Neural progenitor cell (in vitro differentiated cells): ENCODE measurements around the gene CRIM1. TPM values are rescaled to one million over a fixed set of nuclear protein-coding genes. Genes with fewer than 3 reads are reported as not detected.

ENCODE experiments used
- DNase-seq: peaks from one replicate; pipeline ENCODE4 v3.0.0-alpha.2; 2016; ENCODE audit warnings: low spot score
- H2AFZ ChIP-seq: fragments of 200-600 bp; sonication (generic); replicated peaks from 2 replicates; pipeline ENCODE4 v1.6.1; 2016; ENCODE audit warnings: antibody characterized with exemption
- H3F3A ChIP-seq: fragments of 200-600 bp; sonication (generic); 2 replicates; pipeline ENCODE4 v1.6.1; 2016; ENCODE audit warnings: antibody characterized with exemption, low read depth
- H3K27ac ChIP-seq: fragments of 200-600 bp; sonication (generic); 2 replicates; pipeline ENCODE4 v1.5.1; 2016; ENCODE audit warnings: mild to moderate bottlenecking
- H3K27me3 ChIP-seq: fragments of 200-600 bp; sonication (generic); 2 replicates; pipeline ENCODE4 v1.6.1; 2016; ENCODE audit warnings: mild to moderate bottlenecking, moderate library complexity
- H3K36me3 ChIP-seq: fragments of 200-600 bp; sonication (generic); 2 replicates; pipeline ENCODE4 v1.5.1; 2016
- H3K4me1 ChIP-seq: fragments of 200-600 bp; sonication (generic); 2 replicates; pipeline ENCODE4 v1.6.1; 2016; ENCODE audit warnings: mixed run types
- H3K4me2 ChIP-seq: fragments of 200-600 bp; sonication (generic); 2 replicates; pipeline ENCODE4 v1.6.1; 2016
- H3K4me3 ChIP-seq: fragments of 200-600 bp; sonication (generic); 2 replicates; pipeline ENCODE4 v1.5.1; 2016
- H3K79me2 ChIP-seq: fragments of 200-600 bp; sonication (generic); 2 replicates; pipeline ENCODE4 v1.6.1; 2016; ENCODE audit warnings: low read depth
- H3K9ac ChIP-seq: fragments of 200-600 bp; sonication (generic); 2 replicates; pipeline ENCODE4 v1.6.1; 2016
- H3K9me3 ChIP-seq: fragments of 200-600 bp; sonication (generic); 2 replicates; pipeline ENCODE4 v1.5.1; 2016; ENCODE audit warnings: low read depth
- H4K20me1 ChIP-seq: fragments of 200-600 bp; sonication (generic); 2 replicates; pipeline ENCODE4 v1.6.1; 2016; ENCODE audit warnings: low read depth
- H3K27ac Mint-ChIP-seq: 3 replicates; pipeline ENCODE4 v1.8.0; 2021; ENCODE audit warnings: mixed read lengths
- H3K27me3 Mint-ChIP-seq: 2 replicates; pipeline ENCODE4 v1.8.0; 2022; ENCODE audit warnings: low read depth, mild to moderate bottlenecking, inconsistent platforms, moderate library complexity, mixed read lengths; ENCODE audit not compliant: insufficient read depth
- H3K36me3 Mint-ChIP-seq: 3 replicates; pipeline ENCODE4 v1.8.0; 2021; ENCODE audit warnings: mixed read lengths
- H3K4me1 Mint-ChIP-seq: 3 replicates; pipeline ENCODE4 v1.8.0; 2021; ENCODE audit warnings: mixed read lengths
- H3K4me3 Mint-ChIP-seq: 3 replicates; pipeline ENCODE4 v1.8.0; 2021; ENCODE audit warnings: mild to moderate bottlenecking, moderate library complexity, mixed read lengths
- H3K9me3 Mint-ChIP-seq: 3 replicates; pipeline ENCODE4 v1.8.0; 2020; ENCODE audit warnings: mixed read lengths
- EZH2 ChIP-seq: fragments of 200-600 bp; sonication (generic); IDR thresholded peaks from 2 replicates; pipeline ENCODE4 v1.6.1; 2017; ENCODE audit warnings: antibody characterized with exemption, mild to moderate bottlenecking, moderate library complexity
- EZH2phosphoT487 ChIP-seq: fragments of 200-600 bp; sonication (generic); IDR thresholded peaks from 2 replicates; pipeline ENCODE4 v1.6.1; 2017; ENCODE audit warnings: antibody characterized with exemption
- total RNA-seq: library from RNA; depleted of rRNA; stranded (reverse); fragments of >200 nt; gene quantifications from 2 replicates; pipeline ENCODE4 v1.2.3, GENCODE V29; 2015; ENCODE audit warnings: low replicate concordance
- TF ChIP-seq, protein P1 (sequence below): fragments of 200-600 bp; sonication (generic); IDR thresholded peaks from 2 replicates; pipeline ENCODE4 v1.5.1; 2017; ENCODE audit warnings: antibody characterized with exemption, mild to moderate bottlenecking

Gene CRIM1
- total RNA-seq, 1 donor from 2014 or later: 4.9 TPM

- H3K4me1 Mint-ChIP-seq: no peaks in the 10 kb centered on the region
- peaks cover 8% of the 10 kb centered on the region for H3K9me3 Mint-ChIP-seq
- no peaks in the 10 kb centered on the region for H3K36me3 Mint-ChIP-seq
- no peak overlapping the region for H3K9ac ChIP-seq
- no peaks in the 10 kb centered on the region for H3K36me3 ChIP-seq
- no peaks in the 10 kb centered on the region for H4K20me1 ChIP-seq
- no peaks in the 10 kb centered on the region for H3K79me2 ChIP-seq
- peak; percentile 65 for DNase-seq
- H3K4me1 ChIP-seq: no peaks in the 10 kb centered on the region
- H3F3A ChIP-seq: no peaks in the 10 kb centered on the region
- H3K9me3 ChIP-seq: no peaks in the 10 kb centered on the region
- H3K27me3 ChIP-seq: no peaks in the 10 kb centered on the region
- no peak overlapping the region for H3K27ac Mint-ChIP-seq
- peak overlapping the region; percentile 67 for H2AFZ ChIP-seq
- no peak overlapping the region for H3K4me3 Mint-ChIP-seq
- H3K4me2 ChIP-seq: no peak overlapping the region
- no peak overlapping the region for H3K27ac ChIP-seq
- TF ChIP-seq, protein P1, sequence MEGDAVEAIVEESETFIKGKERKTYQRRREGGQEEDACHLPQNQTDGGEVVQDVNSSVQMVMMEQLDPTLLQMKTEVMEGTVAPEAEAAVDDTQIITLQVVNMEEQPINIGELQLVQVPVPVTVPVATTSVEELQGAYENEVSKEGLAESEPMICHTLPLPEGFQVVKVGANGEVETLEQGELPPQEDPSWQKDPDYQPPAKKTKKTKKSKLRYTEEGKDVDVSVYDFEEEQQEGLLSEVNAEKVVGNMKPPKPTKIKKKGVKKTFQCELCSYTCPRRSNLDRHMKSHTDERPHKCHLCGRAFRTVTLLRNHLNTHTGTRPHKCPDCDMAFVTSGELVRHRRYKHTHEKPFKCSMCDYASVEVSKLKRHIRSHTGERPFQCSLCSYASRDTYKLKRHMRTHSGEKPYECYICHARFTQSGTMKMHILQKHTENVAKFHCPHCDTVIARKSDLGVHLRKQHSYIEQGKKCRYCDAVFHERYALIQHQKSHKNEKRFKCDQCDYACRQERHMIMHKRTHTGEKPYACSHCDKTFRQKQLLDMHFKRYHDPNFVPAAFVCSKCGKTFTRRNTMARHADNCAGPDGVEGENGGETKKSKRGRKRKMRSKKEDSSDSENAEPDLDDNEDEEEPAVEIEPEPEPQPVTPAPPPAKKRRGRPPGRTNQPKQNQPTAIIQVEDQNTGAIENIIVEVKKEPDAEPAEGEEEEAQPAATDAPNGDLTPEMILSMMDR: peak; percentile 66
- TF ChIP-seq EZH2phosphoT487: no peak
- no peaks in the 10 kb centered on the region for H3K27me3 Mint-ChIP-seq
- H3K4me3 ChIP-seq: no peak overlapping the region
These were observed 33.5 kb upstream of the CRIM1 start for GRCh38 chr2:36322108-36322507.

- Histone ChIP-seq H3K36me3 (no peaks in the 10 kb centered on the region), H4K20me1 (no peaks in the 10 kb centered on the region), H3K27ac (no peak overlapping the region), H3K4me2 (no peak overlapping the region), H3F3A (no peaks in the 10 kb centered on the region), H3K4me1 (no peaks in the 10 kb centered on the region), H3K79me2 (no peaks in the 10 kb centered on the region), H3K4me3 (no peak overlapping the region), H3K9ac (no peak overlapping the region), H2AFZ (no peak overlapping the region), H3K9me3 (no peaks in the 10 kb centered on the region), H3K27me3 (no peaks in the 10 kb centered on the region)
- H3K9me3 Mint-ChIP-seq: peaks cover 8% of the 10 kb centered on the region
- no peaks in the 10 kb centered on the region for H3K36me3 Mint-ChIP-seq
- no peaks in the 10 kb centered on the region for H3K4me1 Mint-ChIP-seq
- H3K27me3 Mint-ChIP-seq: no peaks in the 10 kb centered on the region
- no peak overlapping the region for H3K4me3 Mint-ChIP-seq
- TF ChIP-seq EZH2phosphoT487 (no peak), EZH2 (no peak)
- TF ChIP-seq, protein P1: no peak
- DNase-seq: no peak
- no peak overlapping the region for H3K27ac Mint-ChIP-seq
These were observed 29.3 kb upstream of the CRIM1 start for GRCh38 chr2:36326286-36326685.

GRCh38 chr2:36329251-36329650 is 26.3 kb upstream of the CRIM1 start:
- H3K27me3 ChIP-seq: no peaks in the 10 kb centered on the region
- H3K36me3 Mint-ChIP-seq: no peaks in the 10 kb centered on the region
- TF ChIP-seq, protein P1: no peak
- no peaks in the 10 kb centered on the region for H3K4me1 ChIP-seq
- H3F3A ChIP-seq: no peaks in the 10 kb centered on the region
- no peaks in the 10 kb centered on the region for H4K20me1 ChIP-seq
- H3K27ac Mint-ChIP-seq: no peak overlapping the region
- H3K4me3 ChIP-seq: no peak overlapping the region
- H3K36me3 ChIP-seq: no peaks in the 10 kb centered on the region
- H3K4me1 Mint-ChIP-seq: no peaks in the 10 kb centered on the region
- no peak overlapping the region for H2AFZ ChIP-seq
- no peak for DNase-seq
- H3K9ac ChIP-seq: no peak overlapping the region
- no peak overlapping the region for H3K27ac ChIP-seq
- no peak overlapping the region for H3K4me2 ChIP-seq
- no peaks in the 10 kb centered on the region for H3K9me3 Mint-ChIP-seq
- no peaks in the 10 kb centered on the region for H3K27me3 Mint-ChIP-seq
- no peaks in the 10 kb centered on the region for H3K9me3 ChIP-seq
- no peaks in the 10 kb centered on the region for H3K79me2 ChIP-seq
- H3K4me3 Mint-ChIP-seq: no peak overlapping the region
